ENCODE measurements around the gene CCDC18.
"Not testable (repeated sequence)": the region's sequence is repeated elsewhere in the genome, so short reads cannot be mapped to it uniquely, and the experiment has no call there.

Gene CCDC18

GRCh38 chr1:93200086-93200620 lies 19.6 kb downstream of the CCDC18 start:
- no peak for TF ChIP-seq CTCF (IDR thresholded peaks at IDR 0.05; ENCODE audit: low read depth, low read length)
- H3K4me3 ChIP-seq (ENCODE audit: low read depth, low read length), result no peak overlapping the region

- no peak for TF ChIP-seq CTCF (IDR thresholded peaks at IDR 0.05; ENCODE audit: low read depth, low read length)
- H3K4me3 ChIP-seq (ENCODE audit: low read depth, low read length), result no peak overlapping the region
Observed at GRCh38 chr1:93200714-93201113, 20.2 kb downstream of the CCDC18 start.

GRCh38 chr1:93205892-93206566 lies 25.5 kb downstream of the CCDC18 start:
- TF ChIP-seq CTCF (IDR thresholded peaks at IDR 0.05; ENCODE audit: low read depth, low read length), result no peak
- H3K4me3 ChIP-seq (ENCODE audit: low read depth, low read length), result no peak overlapping the region

GRCh38 chr1:93206567-93206954 lies 26.0 kb downstream of the CCDC18 start:
- TF ChIP-seq CTCF (IDR thresholded peaks at IDR 0.05; ENCODE audit: low read depth, low read length), result no peak
- no peak overlapping the region for H3K4me3 ChIP-seq (ENCODE audit: low read depth, low read length)

- H3K4me3 ChIP-seq (ENCODE audit: low read depth, low read length), result no peak overlapping the region
- no peak for TF ChIP-seq CTCF (IDR thresholded peaks at IDR 0.05; ENCODE audit: low read depth, low read length)
Observed at GRCh38 chr1:93207211-93207610, 26.7 kb downstream of the CCDC18 start.

- H3K4me3 ChIP-seq (ENCODE audit: low read depth, low read length), result no peak overlapping the region
- TF ChIP-seq CTCF (IDR thresholded peaks at IDR 0.05; ENCODE audit: low read depth, low read length), result no peak
Observed at GRCh38 chr1:93215322-93215721, 34.8 kb downstream of the CCDC18 start.

- no peak for TF ChIP-seq CTCF (IDR thresholded peaks at IDR 0.05; ENCODE audit: low read depth, low read length)
- no peak overlapping the region for H3K4me3 ChIP-seq (ENCODE audit: low read depth, low read length)
Observed at GRCh38 chr1:93219443-93219842, 38.9 kb downstream of the CCDC18 start.

- H3K4me3 ChIP-seq (ENCODE audit: low read depth, low read length), result not testable (repeated sequence)
Observed at GRCh38 chr1:93220716-93221115, 40.2 kb downstream of the CCDC18 start.
